Measurements from ENCODE around the gene OXSR1. TPM values are rescaled to one million over a fixed set of nuclear protein-coding genes. Genes with fewer than 3 reads are reported as not detected.

The OXSR1 gene
- total RNA-seq, 4 donors from 2014 or later, result 23.9 to 35.8 (median 29.9) TPM

- Histone ChIP-seq H3K4me3 (no peak overlapping the region), H3K9me3 (no peaks in the 10 kb centered on the region), H3K27ac (no peak overlapping the region), H3K4me1 (no peaks in the 10 kb centered on the region), H3K36me3 (peaks cover 0 to 25% (median 0%) of the 10 kb centered on the region in 3 donors), H3K27me3 (no peaks in the 10 kb centered on the region)
- no peak for DNase-seq (ENCODE audit: low spot score in 2 of 2)
- TF ChIP-seq EP300 (IDR thresholded peaks at IDR 0.05), result no peak
- no peak for TF ChIP-seq POLR2A (IDR thresholded peaks at IDR 0.05)
- TF ChIP-seq, protein P1, sequence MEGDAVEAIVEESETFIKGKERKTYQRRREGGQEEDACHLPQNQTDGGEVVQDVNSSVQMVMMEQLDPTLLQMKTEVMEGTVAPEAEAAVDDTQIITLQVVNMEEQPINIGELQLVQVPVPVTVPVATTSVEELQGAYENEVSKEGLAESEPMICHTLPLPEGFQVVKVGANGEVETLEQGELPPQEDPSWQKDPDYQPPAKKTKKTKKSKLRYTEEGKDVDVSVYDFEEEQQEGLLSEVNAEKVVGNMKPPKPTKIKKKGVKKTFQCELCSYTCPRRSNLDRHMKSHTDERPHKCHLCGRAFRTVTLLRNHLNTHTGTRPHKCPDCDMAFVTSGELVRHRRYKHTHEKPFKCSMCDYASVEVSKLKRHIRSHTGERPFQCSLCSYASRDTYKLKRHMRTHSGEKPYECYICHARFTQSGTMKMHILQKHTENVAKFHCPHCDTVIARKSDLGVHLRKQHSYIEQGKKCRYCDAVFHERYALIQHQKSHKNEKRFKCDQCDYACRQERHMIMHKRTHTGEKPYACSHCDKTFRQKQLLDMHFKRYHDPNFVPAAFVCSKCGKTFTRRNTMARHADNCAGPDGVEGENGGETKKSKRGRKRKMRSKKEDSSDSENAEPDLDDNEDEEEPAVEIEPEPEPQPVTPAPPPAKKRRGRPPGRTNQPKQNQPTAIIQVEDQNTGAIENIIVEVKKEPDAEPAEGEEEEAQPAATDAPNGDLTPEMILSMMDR (IDR thresholded peaks at IDR 0.05), result no peak
- 66 to 71% methylated on average over 1 of the region's 1 CpG for WGBS, 2 donors
Observed at GRCh38 chr3:38212141-38212540, 46.8 kb downstream of the OXSR1 start.

DNA sequence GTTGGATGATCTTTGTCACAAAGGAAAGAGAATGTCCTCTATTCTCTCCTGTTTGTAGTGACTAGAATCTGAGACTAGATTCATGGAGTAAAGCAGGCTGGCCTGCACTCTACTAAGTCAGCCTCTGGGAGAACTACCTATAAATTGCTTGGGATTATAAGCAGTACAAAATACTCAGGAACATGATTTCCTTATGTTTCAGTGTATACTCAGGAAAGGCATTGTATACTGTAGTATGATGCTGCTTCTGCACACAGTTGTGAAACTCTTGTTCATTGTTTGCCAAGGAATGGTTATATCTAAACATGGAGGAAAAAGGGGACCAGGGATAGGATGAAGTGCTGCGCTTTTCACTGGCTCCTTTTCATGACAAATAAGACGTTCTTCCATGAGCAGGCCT is 49.2 kb downstream of the OXSR1 start:
- DNase-seq (ENCODE audit: low spot score in 2 of 2), result no peak
- Histone ChIP-seq H3K9me3 (no peaks in the 10 kb centered on the region), H3K27ac (no peak overlapping the region), H3K4me1 (no peaks in the 10 kb centered on the region), H3K27me3 (no peaks in the 10 kb centered on the region), H3K36me3 (peaks cover 0 to 28% (median 0%) of the 10 kb centered on the region in 3 donors), H3K4me3 (no peak overlapping the region)
- 90 to 93% methylated on average over 2 of the region's 2 CpGs for WGBS, 2 donors
- TF ChIP-seq EP300 (IDR thresholded peaks at IDR 0.05) (no peak), POLR2A (IDR thresholded peaks at IDR 0.05) (no peak)

GRCh38 chr3:38219609-38220197 is 54.4 kb downstream of the OXSR1 start:
- Histone ChIP-seq H3K36me3 (peaks cover 0 to 44% (median 0%) of the 10 kb centered on the region in 3 donors), H3K9me3 (no peaks in the 10 kb centered on the region), H3K4me3 (no peak overlapping the region), H3K4me1 (no peaks in the 10 kb centered on the region), H3K27ac (no peak overlapping the region), H3K27me3 (no peaks in the 10 kb centered on the region)
- WGBS, 2 donors, result 81 to 83% methylated on average over 3 of the region's 3 CpGs
- DNase-seq (ENCODE audit: low spot score in 2 of 2), result no peak
- TF ChIP-seq, protein P1 (IDR thresholded peaks at IDR 0.05), result no peak
- TF ChIP-seq POLR2A (IDR thresholded peaks at IDR 0.05) (no peak), EP300 (IDR thresholded peaks at IDR 0.05) (no peak)

DNA sequence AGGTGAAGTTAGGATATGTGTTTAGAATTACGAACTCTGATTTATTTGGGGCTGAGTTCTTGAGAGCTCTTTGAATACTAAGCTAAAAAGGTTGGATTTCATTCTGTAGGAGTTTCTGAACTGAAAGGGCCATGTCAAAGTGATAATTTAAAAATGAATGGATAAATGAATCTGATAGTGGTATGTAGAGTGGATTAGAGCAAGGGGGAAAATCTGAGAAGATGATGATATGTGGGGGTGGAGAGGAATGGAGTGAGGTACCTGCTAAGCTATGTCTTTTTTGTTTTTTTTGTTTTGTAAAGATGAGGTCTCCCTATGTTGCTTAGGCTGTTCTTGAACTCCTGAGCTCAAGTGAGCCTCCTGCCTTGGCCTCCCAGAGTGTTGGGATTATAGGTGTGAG is 55.7 kb downstream of the OXSR1 start:
- no peak overlapping the region for H3K27ac ChIP-seq
- 94 to 97% methylated on average over 1 of the region's 1 CpG for WGBS, 2 donors
- no peaks in the 10 kb centered on the region for H3K9me3 ChIP-seq
- no peak for DNase-seq (ENCODE audit: low spot score in 2 of 2)
- H3K4me1 ChIP-seq, result no peaks in the 10 kb centered on the region
- H3K4me3 ChIP-seq, result no peak overlapping the region
- H3K27me3 ChIP-seq, result no peaks in the 10 kb centered on the region
- TF ChIP-seq, protein P1 (IDR thresholded peaks at IDR 0.05), result no peak
- no peak for TF ChIP-seq EP300 (IDR thresholded peaks at IDR 0.05)
- TF ChIP-seq POLR2A (IDR thresholded peaks at IDR 0.05), result no peak
- H3K36me3 ChIP-seq, result peaks cover 0 to 44% (median 0%) of the 10 kb centered on the region in 3 donors

GRCh38 chr3:38222032-38222634 is 56.8 kb downstream of the OXSR1 start:
- no peak for DNase-seq (ENCODE audit: low spot score in 2 of 2)
- H3K4me3 ChIP-seq, result no peak overlapping the region
- TF ChIP-seq POLR2A (IDR thresholded peaks at IDR 0.05), result no peak
- no peak for TF ChIP-seq EP300 (IDR thresholded peaks at IDR 0.05)
- TF ChIP-seq, protein P1 (IDR thresholded peaks at IDR 0.05), result no peak
- H3K27me3 ChIP-seq, result no peaks in the 10 kb centered on the region
- H3K4me1 ChIP-seq, result no peaks in the 10 kb centered on the region
- 87 to 88% methylated on average over 7 of the region's 7 CpGs for WGBS, 2 donors
- H3K9me3 ChIP-seq, result no peaks in the 10 kb centered on the region
- peaks cover 0 to 33% (median 0%) of the 10 kb centered on the region in 3 donors for H3K36me3 ChIP-seq
- no peak overlapping the region for H3K27ac ChIP-seq
